HEK293 (cell line): Measurements from ENCODE around the gene HEPACAM.
A peak's percentile ranks its signal among the peaks of the same experiment; 100 is the strongest.

ENCODE experiments used
- CTCF ChIA-PET: fragments of 350-600 bp; formaldehyde crosslinking; extraction: SDS; loops from one replicate; lab custom pipeline; 2021; ENCODE audit warnings: antibody characterized with exemption; lab: Yijun Ruan, JAX
- POLR2A ChIA-PET: fragments of 300-600 bp; formaldehyde crosslinking; extraction: SDS; loops from one replicate; lab custom pipeline; 2020; ENCODE audit warnings: antibody characterized with exemption, inconsistent platforms; lab: Yijun Ruan, JAX
- H3K27ac ChIP-seq: fragments of 200-500 bp; sonication (Bioruptor generic); 2 replicates; pipeline ENCODE4 v1.5.1; 2014; ENCODE audit warnings: low read depth, low read length, control low read depth, inconsistent platforms; ENCODE audit errors: extremely low read depth
- H3K36me3 ChIP-seq, 2 experiments: fragments of 200-500 bp in 1 of 2; sonication (Bioruptor generic) in 1 of 2; 1 replicate in 1 of 2; 2 replicates in 1 of 2; pipeline ENCODE4 v1.5.1; 2014 to 2017; ENCODE audit warnings: inconsistent platforms in 2 of 2, low read length in 2 of 2; ENCODE audit not compliant: control insufficient read depth in 2 of 2, insufficient read depth in 1 of 2
- H3K4me1 ChIP-seq: fragments of 200-500 bp; sonication (Bioruptor generic); 2 replicates; pipeline ENCODE4 v1.5.1; 2014; ENCODE audit warnings: mild to moderate bottlenecking, low read length, inconsistent platforms; ENCODE audit not compliant: control insufficient read depth, insufficient read depth
- H3K4me3 ChIP-seq: 2 replicates; pipeline ENCODE4 v1.5.1; 2011; ENCODE audit warnings: low read depth, mild to moderate bottlenecking, control low read depth, low read length, moderate library complexity
- H3K9me3 ChIP-seq: fragments of 200-500 bp; sonication (Bioruptor generic); 2 replicates; pipeline ENCODE4 v1.5.1; 2014; ENCODE audit warnings: low read depth, low read length, inconsistent platforms; ENCODE audit not compliant: control insufficient read depth, insufficient read depth
- EGR2 ChIP-seq: fragments of 450-650 bp; formaldehyde crosslinking; IDR thresholded peaks from 2 replicates; pipeline ENCODE4 v1.5.1; 2016; ENCODE audit warnings: low read depth, missing biosample characterization, missing genetic modification characterization
- GLI4 ChIP-seq: fragments of 450-650 bp; formaldehyde crosslinking; IDR thresholded peaks from 2 replicates; pipeline ENCODE4 v1.5.1; 2016; ENCODE audit warnings: missing biosample characterization, missing genetic modification characterization
- GLIS1 ChIP-seq: fragments of 450-650 bp; formaldehyde crosslinking; IDR thresholded peaks from 2 replicates; pipeline ENCODE4 v1.5.1; 2016; ENCODE audit warnings: missing biosample characterization, missing genetic modification characterization
- SP7 ChIP-seq: fragments of 450-650 bp; formaldehyde crosslinking; IDR thresholded peaks from 2 replicates; pipeline ENCODE4 v1.5.1; 2016; ENCODE audit warnings: missing biosample characterization, missing genetic modification characterization
- ZBTB7A ChIP-seq: fragments of 450-650 bp; formaldehyde crosslinking; IDR thresholded peaks from 2 replicates; pipeline ENCODE4 v1.5.1; 2016; ENCODE audit warnings: low read depth, missing biosample characterization, missing genetic modification characterization
- ZFHX2 ChIP-seq: fragments of 450-650 bp; formaldehyde crosslinking; conservative IDR thresholded peaks from 2 replicates; pipeline ENCODE4 v1.5.1; 2016; ENCODE audit warnings: missing biosample characterization, missing genetic modification characterization
- ZIC2 ChIP-seq: fragments of 450-650 bp; formaldehyde crosslinking; IDR thresholded peaks from 2 replicates; pipeline ENCODE4 v1.5.1; 2016; ENCODE audit warnings: missing biosample characterization, missing genetic modification characterization
- ZNF138 ChIP-seq: fragments of 450-650 bp; formaldehyde crosslinking; IDR thresholded peaks from 2 replicates; pipeline ENCODE4 v1.5.1; 2016; ENCODE audit warnings: missing biosample characterization, missing genetic modification characterization, borderline replicate concordance
- ZNF521 ChIP-seq: fragments of 450-650 bp; formaldehyde crosslinking; IDR thresholded peaks from 2 replicates; pipeline ENCODE4 v1.5.1; 2017; ENCODE audit warnings: missing biosample characterization, mild to moderate bottlenecking, missing genetic modification characterization
- ZNF624 ChIP-seq: fragments of 450-650 bp; formaldehyde crosslinking; IDR thresholded peaks from 2 replicates; pipeline ENCODE4 v1.5.1; 2017; ENCODE audit warnings: missing biosample characterization, missing genetic modification characterization
- ZNF701 ChIP-seq: fragments of 450-650 bp; formaldehyde crosslinking; IDR thresholded peaks from 2 replicates; pipeline ENCODE4 v1.5.1; 2016; ENCODE audit warnings: missing biosample characterization, missing genetic modification characterization
- TF ChIP-seq, protein P1 (sequence below): fragments of 450-650 bp; formaldehyde crosslinking; IDR thresholded peaks from 2 replicates; pipeline ENCODE4 v1.5.1; 2016; ENCODE audit warnings: missing biosample characterization, missing genetic modification characterization
- TF ChIP-seq, protein P2 (sequence below): fragments of 450-650 bp; formaldehyde crosslinking; IDR thresholded peaks from 2 replicates; pipeline ENCODE4 v1.5.1; 2016; ENCODE audit warnings: missing biosample characterization, missing genetic modification characterization
- TF ChIP-seq, protein P3 (sequence below): fragments of 450-650 bp; formaldehyde crosslinking; IDR thresholded peaks from 2 replicates; pipeline ENCODE4 v1.5.1; 2016; ENCODE audit warnings: missing biosample characterization, missing genetic modification characterization
- TF ChIP-seq, protein P4 (sequence below): fragments of 450-650 bp; formaldehyde crosslinking; IDR thresholded peaks from 2 replicates; pipeline ENCODE4 v1.5.1; 2016; ENCODE audit warnings: missing biosample characterization, missing genetic modification characterization
- TF ChIP-seq, protein P5 (sequence below): fragments of 450-650 bp; formaldehyde crosslinking; IDR thresholded peaks from 2 replicates; pipeline ENCODE4 v1.5.1; 2016; ENCODE audit warnings: missing biosample characterization, missing genetic modification characterization

Gene HEPACAM

DNA sequence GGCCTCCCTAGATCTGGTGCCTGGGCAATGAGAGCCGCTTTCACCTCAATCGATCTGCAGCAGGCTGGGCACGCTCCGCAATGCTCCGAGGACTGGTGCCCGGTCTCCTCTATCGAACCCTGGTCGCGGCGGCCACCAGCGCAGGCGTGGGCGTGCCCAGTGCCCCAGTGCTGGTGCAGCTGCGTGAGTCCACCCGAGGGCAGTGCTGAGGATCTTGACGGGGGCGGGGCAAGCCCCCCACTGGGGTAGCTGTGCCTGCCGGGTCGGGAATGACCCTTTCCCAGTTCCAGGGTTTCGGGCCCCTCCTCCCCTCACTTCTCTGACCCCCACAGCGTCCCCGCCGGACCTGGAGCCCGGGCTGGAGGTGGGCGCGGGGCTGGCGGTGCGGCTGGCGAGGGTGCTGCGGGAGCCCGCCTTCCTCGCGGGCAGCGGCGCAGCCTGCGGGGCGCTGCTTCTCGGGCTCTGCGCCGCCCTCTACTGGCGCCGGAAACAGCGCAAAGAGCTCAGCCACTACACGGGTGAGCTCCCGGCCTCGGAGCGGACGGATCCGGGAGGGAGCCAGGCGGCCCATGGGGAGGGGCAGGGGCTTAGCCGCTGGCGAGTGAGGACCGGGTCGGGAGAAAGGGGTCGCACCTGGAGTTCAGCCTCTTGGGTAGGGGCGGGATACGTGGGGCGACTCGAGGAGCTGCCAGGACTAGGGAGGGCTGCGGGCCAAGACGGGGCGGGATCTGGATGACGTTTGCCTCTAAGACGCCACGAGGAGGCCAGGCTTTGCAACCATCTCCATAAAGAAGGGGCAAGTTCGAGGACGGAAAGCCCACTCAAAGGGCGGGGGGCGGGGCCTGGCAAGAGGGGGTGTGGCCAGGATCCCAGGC, 59.7 kb downstream of the HEPACAM start (continued):
- TF ChIP-seq, protein P1, sequence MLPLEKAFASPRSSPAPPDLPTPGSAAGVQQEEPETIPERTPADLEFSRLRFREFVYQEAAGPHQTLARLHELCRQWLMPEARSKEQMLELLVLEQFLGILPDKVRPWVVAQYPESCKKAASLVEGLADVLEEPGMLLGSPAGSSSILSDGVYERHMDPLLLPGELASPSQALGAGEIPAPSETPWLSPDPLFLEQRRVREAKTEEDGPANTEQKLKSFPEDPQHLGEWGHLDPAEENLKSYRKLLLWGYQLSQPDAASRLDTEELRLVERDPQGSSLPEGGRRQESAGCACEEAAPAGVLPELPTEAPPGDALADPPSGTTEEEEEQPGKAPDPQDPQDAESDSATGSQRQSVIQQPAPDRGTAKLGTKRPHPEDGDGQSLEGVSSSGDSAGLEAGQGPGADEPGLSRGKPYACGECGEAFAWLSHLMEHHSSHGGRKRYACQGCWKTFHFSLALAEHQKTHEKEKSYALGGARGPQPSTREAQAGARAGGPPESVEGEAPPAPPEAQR (tag by site-specific recombination) = no peak
- TF ChIP-seq, protein P2, sequence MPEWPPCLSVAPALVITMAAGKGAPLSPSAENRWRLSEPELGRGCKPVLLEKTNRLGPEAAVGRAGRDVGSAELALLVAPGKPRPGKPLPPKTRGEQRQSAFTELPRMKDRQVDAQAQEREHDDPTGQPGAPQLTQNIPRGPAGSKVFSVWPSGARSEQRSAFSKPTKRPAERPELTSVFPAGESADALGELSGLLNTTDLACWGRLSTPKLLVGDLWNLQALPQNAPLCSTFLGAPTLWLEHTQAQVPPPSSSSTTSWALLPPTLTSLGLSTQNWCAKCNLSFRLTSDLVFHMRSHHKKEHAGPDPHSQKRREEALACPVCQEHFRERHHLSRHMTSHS (tag by site-specific recombination) = no peak

DNA sequence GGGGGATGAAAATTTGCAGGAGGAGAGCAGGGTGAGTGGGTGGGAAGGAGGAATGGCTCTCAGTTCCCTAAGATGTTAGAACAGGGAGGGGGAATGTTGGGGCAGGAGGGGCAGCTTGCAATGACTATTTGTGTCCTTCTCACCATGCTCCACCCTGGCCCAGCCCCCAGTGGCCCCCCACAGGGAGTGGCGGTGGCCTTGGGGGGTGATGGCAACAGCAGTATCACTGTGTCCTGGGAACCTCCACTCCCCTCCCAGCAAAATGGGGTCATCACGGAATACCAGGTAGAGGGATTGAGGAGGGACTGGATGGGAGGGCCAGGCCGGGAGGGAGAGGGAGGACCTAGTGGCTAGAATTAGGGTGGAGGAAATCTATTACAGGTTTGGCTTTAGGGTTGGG, 60.4 kb downstream of the HEPACAM start:
- H3K4me1 ChIP-seq = no peaks in the 10 kb centered on the region
- CTCF ChIA-PET = interaction anchor here (1.0 to 1.7 kb wide), 11 partner anchors 9 to 564 kb away, joined by 3 to 34 read pairs (median 6); partner anchors contain the start of gene ROBO3
- H3K4me3 ChIP-seq = no peak overlapping the region
- POLR2A ChIA-PET = interaction anchor here (1.3 to 1.5 kb wide), 6 partner anchors 9 to 84 kb away, joined by 3 to 11 read pairs (median 5); partner anchors contain the start of gene ROBO3
- TF ChIP-seq ZNF138 (tag by site-specific recombination) (no peak), GLIS1 (peak; percentile 69)
- TF ChIP-seq, protein P3, sequence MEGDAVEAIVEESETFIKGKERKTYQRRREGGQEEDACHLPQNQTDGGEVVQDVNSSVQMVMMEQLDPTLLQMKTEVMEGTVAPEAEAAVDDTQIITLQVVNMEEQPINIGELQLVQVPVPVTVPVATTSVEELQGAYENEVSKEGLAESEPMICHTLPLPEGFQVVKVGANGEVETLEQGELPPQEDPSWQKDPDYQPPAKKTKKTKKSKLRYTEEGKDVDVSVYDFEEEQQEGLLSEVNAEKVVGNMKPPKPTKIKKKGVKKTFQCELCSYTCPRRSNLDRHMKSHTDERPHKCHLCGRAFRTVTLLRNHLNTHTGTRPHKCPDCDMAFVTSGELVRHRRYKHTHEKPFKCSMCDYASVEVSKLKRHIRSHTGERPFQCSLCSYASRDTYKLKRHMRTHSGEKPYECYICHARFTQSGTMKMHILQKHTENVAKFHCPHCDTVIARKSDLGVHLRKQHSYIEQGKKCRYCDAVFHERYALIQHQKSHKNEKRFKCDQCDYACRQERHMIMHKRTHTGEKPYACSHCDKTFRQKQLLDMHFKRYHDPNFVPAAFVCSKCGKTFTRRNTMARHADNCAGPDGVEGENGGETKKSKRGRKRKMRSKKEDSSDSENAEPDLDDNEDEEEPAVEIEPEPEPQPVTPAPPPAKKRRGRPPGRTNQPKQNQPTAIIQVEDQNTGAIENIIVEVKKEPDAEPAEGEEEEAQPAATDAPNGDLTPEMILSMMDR (tag by site-specific recombination) = no peak
- TF ChIP-seq, protein P4, sequence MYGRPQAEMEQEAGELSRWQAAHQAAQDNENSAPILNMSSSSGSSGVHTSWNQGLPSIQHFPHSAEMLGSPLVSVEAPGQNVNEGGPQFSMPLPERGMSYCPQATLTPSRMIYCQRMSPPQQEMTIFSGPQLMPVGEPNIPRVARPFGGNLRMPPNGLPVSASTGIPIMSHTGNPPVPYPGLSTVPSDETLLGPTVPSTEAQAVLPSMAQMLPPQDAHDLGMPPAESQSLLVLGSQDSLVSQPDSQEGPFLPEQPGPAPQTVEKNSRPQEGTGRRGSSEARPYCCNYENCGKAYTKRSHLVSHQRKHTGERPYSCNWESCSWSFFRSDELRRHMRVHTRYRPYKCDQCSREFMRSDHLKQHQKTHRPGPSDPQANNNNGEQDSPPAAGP = 0 out of 2 replicates have a peak, but pooled peaks have one; percentile 43
- no peaks in the 10 kb centered on the region for H3K36me3 ChIP-seq
- no peaks in the 10 kb centered on the region for H3K9me3 ChIP-seq
- H3K27ac ChIP-seq = no peak overlapping the region

DNA sequence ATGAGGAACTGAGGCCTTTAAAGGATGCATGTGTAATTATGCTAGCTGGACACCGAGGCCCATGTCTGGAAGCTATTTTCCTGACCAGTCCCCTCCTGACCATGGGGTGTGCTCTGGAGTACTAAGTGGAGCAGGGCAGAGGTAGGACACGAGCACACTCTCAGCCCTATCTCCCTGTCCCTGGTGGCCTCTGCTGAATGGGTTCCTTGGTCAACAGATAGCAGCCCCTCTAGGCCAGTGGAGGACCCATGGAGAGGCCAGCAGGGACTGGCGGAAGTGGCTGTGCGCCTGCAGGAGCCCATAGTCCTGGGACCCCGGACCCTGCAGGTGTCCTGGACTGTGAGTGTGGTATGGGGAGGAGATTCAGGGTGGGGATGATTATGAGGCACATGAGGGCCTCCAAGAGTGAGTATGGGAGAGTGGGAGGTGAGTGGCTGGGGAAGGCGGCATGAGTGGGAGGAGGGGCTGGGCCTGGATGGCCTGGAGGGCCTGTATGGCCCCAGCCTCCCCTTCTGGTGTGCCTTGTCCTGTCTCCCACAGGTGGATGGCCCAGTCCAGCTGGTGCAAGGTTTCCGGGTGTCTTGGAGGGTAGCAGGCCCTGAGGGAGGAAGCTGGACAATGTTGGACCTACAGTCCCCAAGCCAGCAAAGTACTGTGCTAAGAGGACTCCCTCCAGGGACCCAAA, 61.1 kb downstream of the HEPACAM start:
- TF ChIP-seq ZIC2 (tag by site-specific recombination) (0 out of 2 replicates have a peak, but pooled peaks have one; percentile 16), ZFHX2 (tag by site-specific recombination) (peak; percentile 91), EGR2 (tag by site-specific recombination) (peak; percentile 80), ZNF521 (tag by site-specific recombination) (no peak), SP7 (tag by site-specific recombination) (no peak), ZNF701 (tag by site-specific recombination) (no peak), GLI4 (tag by site-specific recombination) (no peak), ZNF624 (no peak), ZBTB7A (tag by site-specific recombination) (no peak)
- TF ChIP-seq, protein P5, sequence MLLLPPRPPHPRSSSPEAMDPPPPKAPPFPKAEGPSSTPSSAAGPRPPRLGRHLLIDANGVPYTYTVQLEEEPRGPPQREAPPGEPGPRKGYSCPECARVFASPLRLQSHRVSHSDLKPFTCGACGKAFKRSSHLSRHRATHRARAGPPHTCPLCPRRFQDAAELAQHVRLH = no peak
- CTCF ChIA-PET = interaction anchor here (0.7 to 1.3 kb wide), 2 partner anchors 9 to 51 kb away, joined by 4 to 6 read pairs; no protein-coding TSS in a partner anchor

More for the DNA sequence above, 61.1 kb downstream of the HEPACAM start:
- Histone ChIP-seq H3K9me3 (no peaks in the 10 kb centered on the region), H3K4me3 (no peak overlapping the region), H3K36me3 (no peaks in the 10 kb centered on the region), H3K4me1 (no peaks in the 10 kb centered on the region), H3K27ac (no peak overlapping the region)
- POLR2A ChIA-PET = no interaction called here
